GM12878 (cell line): ENCODE data around the gene MSGN1. TPM values are rescaled to one million over a fixed set of nuclear protein-coding genes. Genes with fewer than 3 reads are reported as not detected.

Experiments
- ASH2L ChIP-seq: fragments of 300-600, 200-600 bp; sonication (generic); IDR thresholded peaks from 2 replicates; pipeline ENCODE4 v1.6.1; 2017; ENCODE audit warnings: low read depth, mild to moderate bottlenecking, borderline replicate concordance
- CEBPB ChIP-seq, 2 experiments: fragments of 150-350 bp in 1 of 2; IDR thresholded peaks; 2 replicates each; pipeline ENCODE4 v1.6.1; 2012 to 2014; ENCODE audit warnings: low read depth in 2 of 2, low read length in 2 of 2, borderline replicate concordance in 1 of 2, inconsistent platforms in 1 of 2
- CREB1 ChIP-seq: IDR thresholded peaks from 2 replicates; pipeline ENCODE4 v1.6.1; 2012; ENCODE audit warnings: low read depth, mild to moderate bottlenecking, inconsistent platforms
- CTCF ChIP-seq, 3 experiments: IDR thresholded peaks in 2 of 3; conservative IDR thresholded peaks in 1 of 3; 2 replicates each; pipeline ENCODE4 v1.5.1; 2011; ENCODE audit warnings: low read depth in 3 of 3, low read length in 3 of 3, mild to moderate bottlenecking in 3 of 3, control low read depth in 2 of 3, moderate library complexity in 2 of 3, inconsistent platforms in 1 of 3, mixed read lengths in 1 of 3; ENCODE audit not compliant: control insufficient read depth in 2 of 3, insufficient read depth in 1 of 3; ENCODE audit errors: extremely low read depth in 1 of 3
- E2F4 ChIP-seq: IDR thresholded peaks from 2 replicates; pipeline ENCODE4 v1.6.1; 2012; ENCODE audit warnings: low read depth, low read length, improper control_type of control experiment
- EED ChIP-seq: sonication (generic); IDR thresholded peaks from 2 replicates; pipeline ENCODE4 v1.6.1; 2016; ENCODE audit warnings: antibody characterized with exemption, low read depth
- ESRRA ChIP-seq: IDR thresholded peaks from 2 replicates; pipeline ENCODE4 v1.6.1; 2012; ENCODE audit warnings: mild to moderate bottlenecking, low read length, improper control_type of control experiment
- EZH2 ChIP-seq: IDR thresholded peaks from 2 replicates; pipeline ENCODE4 v1.6.1; 2012; ENCODE audit warnings: low read depth, mild to moderate bottlenecking, control low read depth, inconsistent platforms, low read length, borderline replicate concordance; ENCODE audit not compliant: control insufficient read depth
- HCFC1 ChIP-seq: fragments of 150-350 bp; IDR thresholded peaks from 2 replicates; pipeline ENCODE4 v1.6.1; 2014; ENCODE audit warnings: low read length
- MEF2A ChIP-seq: IDR thresholded peaks from 2 replicates; pipeline ENCODE4 v1.6.1; 2011; ENCODE audit warnings: low read depth, mild to moderate bottlenecking, low read length, moderate library complexity; ENCODE audit not compliant: insufficient read depth
- NFYA ChIP-seq: IDR thresholded peaks from 2 replicates; pipeline ENCODE4 v1.6.1; 2011; ENCODE audit warnings: low read depth, mild to moderate bottlenecking, low read length, improper control_type of control experiment, borderline replicate concordance
- PAX5 ChIP-seq: IDR thresholded peaks from 2 replicates; pipeline ENCODE4 v1.6.1; 2011; ENCODE audit warnings: low read depth, low read length, borderline replicate concordance
- PAX8 ChIP-seq: fragments of 450-650 bp; IDR thresholded peaks from 2 replicates; pipeline ENCODE4 v1.6.1; 2017; ENCODE audit warnings: mild to moderate bottlenecking, moderate library complexity
- SREBF1 ChIP-seq: IDR thresholded peaks from 2 replicates; pipeline ENCODE4 v1.6.1; 2012; ENCODE audit warnings: mild to moderate bottlenecking, low read length
- TAF1 ChIP-seq: IDR thresholded peaks from 2 replicates; pipeline ENCODE4 v1.6.1; 2011; ENCODE audit warnings: mild to moderate bottlenecking, low read depth, low read length, borderline replicate concordance
- TCF12 ChIP-seq: IDR thresholded peaks from 2 replicates; pipeline ENCODE4 v1.6.1; 2011; ENCODE audit warnings: low read depth, mild to moderate bottlenecking, low read length
- USF2 ChIP-seq: IDR thresholded peaks from 2 replicates; pipeline ENCODE4 v1.6.1; 2011; ENCODE audit warnings: low read depth, low read length, improper control_type of control experiment, borderline replicate concordance
- polyA plus RNA-seq, 11 experiments: library from polyadenylated mRNA; depleted of rRNA in 4 of 11; unstranded in 6 of 11; stranded (reverse) in 5 of 11; fragments of >200 nt; fragmentation: Nextera tagmentation in 4 of 11; fragmentation: Illumina TruSeq in 1 of 11; extraction: Ambion mirVana in 4 of 11; extraction: Trizol in 1 of 11; gene quantifications; 1 replicate in 1 of 11; 2 replicates in 10 of 11; pipeline versions ENCODE4 v1.2.1 to v1.2.3, GENCODE V29; 2011 to 2016; ENCODE audit warnings: inconsistent platforms in 2 of 11, missing spikeins in 2 of 11, low read depth in 1 of 11
- total RNA-seq, 4 experiments: library from RNA; depleted of rRNA in 3 of 4; stranded (reverse); fragments of >200 nt in 3 of 4; fragmentation: Illumina TruSeq in 1 of 4; extraction: Trizol in 1 of 4; gene quantifications; 2 replicates each; pipeline versions ENCODE4 v1.2.1 to v1.2.3, GENCODE V29; 2013 to 2021
- TF ChIP-seq, protein P1 (sequence below): IDR thresholded peaks from 2 replicates; pipeline ENCODE4 v1.6.1; 2012; ENCODE audit warnings: low read length, inconsistent platforms
- TF ChIP-seq, protein P2 (sequence below): fragments of 450-650 bp; IDR thresholded peaks from 2 replicates; pipeline ENCODE4 v1.6.1; 2014; ENCODE audit warnings: mild to moderate bottlenecking

The MSGN1 gene
- total and polyA plus RNA-seq, 10 of the 15 experiments (the other 5 are each of a cell fraction or from before 2014, with no cell fraction given), result 0.27 TPM; not detected in 9

GRCh38 chr2:17804358-17804757, 11.9 kb upstream of the MSGN1 start (continued):
- TF ChIP-seq, protein P1, sequence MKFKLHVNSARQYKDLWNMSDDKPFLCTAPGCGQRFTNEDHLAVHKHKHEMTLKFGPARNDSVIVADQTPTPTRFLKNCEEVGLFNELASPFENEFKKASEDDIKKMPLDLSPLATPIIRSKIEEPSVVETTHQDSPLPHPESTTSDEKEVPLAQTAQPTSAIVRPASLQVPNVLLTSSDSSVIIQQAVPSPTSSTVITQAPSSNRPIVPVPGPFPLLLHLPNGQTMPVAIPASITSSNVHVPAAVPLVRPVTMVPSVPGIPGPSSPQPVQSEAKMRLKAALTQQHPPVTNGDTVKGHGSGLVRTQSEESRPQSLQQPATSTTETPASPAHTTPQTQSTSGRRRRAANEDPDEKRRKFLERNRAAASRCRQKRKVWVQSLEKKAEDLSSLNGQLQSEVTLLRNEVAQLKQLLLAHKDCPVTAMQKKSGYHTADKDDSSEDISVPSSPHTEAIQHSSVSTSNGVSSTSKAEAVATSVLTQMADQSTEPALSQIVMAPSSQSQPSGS, result peak; percentile 27; the same call in 1 of the 2 replicates
- TF ChIP-seq EED, result peak; percentile 75; the same call in 1 of the 2 replicates
- no peak for TF ChIP-seq ASH2L
- no peak for TF ChIP-seq CEBPB (IDR thresholded peaks at IDR 0.05; ENCODE audit: borderline replicate concordance in 1 of 2, low read depth in 2 of 2, low read length in 2 of 2)
- no peak for TF ChIP-seq SREBF1
- no peak for TF ChIP-seq ESRRA
- no peak for TF ChIP-seq TAF1
- TF ChIP-seq HCFC1, result no peak
- no peak for TF ChIP-seq PAX8
- peak; percentile 63; the same call in 1 of the 2 replicates for TF ChIP-seq PAX5
- no peak for TF ChIP-seq NFYA
- no peak for TF ChIP-seq E2F4
- TF ChIP-seq, protein P2, sequence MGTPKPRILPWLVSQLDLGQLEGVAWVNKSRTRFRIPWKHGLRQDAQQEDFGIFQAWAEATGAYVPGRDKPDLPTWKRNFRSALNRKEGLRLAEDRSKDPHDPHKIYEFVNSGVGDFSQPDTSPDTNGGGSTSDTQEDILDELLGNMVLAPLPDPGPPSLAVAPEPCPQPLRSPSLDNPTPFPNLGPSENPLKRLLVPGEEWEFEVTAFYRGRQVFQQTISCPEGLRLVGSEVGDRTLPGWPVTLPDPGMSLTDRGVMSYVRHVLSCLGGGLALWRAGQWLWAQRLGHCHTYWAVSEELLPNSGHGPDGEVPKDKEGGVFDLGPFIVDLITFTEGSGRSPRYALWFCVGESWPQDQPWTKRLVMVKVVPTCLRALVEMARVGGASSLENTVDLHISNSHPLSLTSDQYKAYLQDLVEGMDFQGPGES, result no peak
- no peak for TF ChIP-seq CTCF (IDR thresholded peaks at IDR 0.05 in 2 of 3, conservative IDR thresholded peaks at IDR 0.05 in 1 of 3; ENCODE audit: control insufficient read depth in 2 of 3, extremely low read depth in 1 of 3, insufficient read depth in 1 of 3, low read depth in 3 of 3, low read length in 3 of 3)
- TF ChIP-seq EZH2, result no peak
- TF ChIP-seq CREB1, result no peak
- TF ChIP-seq USF2, result no peak
- no peak for TF ChIP-seq TCF12
- no peak for TF ChIP-seq MEF2A
